Activated CD4-positive, alpha-beta memory T cell treated with anti-CD3 and anti-CD28 coated beads for 36 hours (primary cell): ENCODE measurements around the gene ADCY2. TPM values are rescaled to one million over a fixed set of nuclear protein-coding genes. Genes with fewer than 3 reads are reported as not detected.

Source experiments
- CTCF ChIA-PET: fragments of 350-600 bp; sonication (Branson Sonifier 250); formaldehyde crosslinking; loops from one replicate; lab custom pipeline; 2021; ENCODE audit warnings: antibody characterized with exemption, inconsistent platforms; lab: Charles Lee
- POLR2A ChIA-PET: fragments of 350-600 bp; sonication (Branson Sonifier 250); formaldehyde crosslinking; loops from one replicate; lab custom pipeline; 2021; ENCODE audit warnings: antibody characterized with exemption; lab: Charles Lee
- DNase-seq: peaks from one replicate; pipeline ENCODE4 v3.0.0-alpha.2; 2020
- H3K27ac Mint-ChIP-seq: one replicate; pipeline ENCODE4 v1.8.0; 2021; ENCODE audit warnings: mixed read lengths
- H3K27me3 Mint-ChIP-seq: one replicate; pipeline ENCODE4 v1.8.0; 2021; ENCODE audit warnings: mixed read lengths
- H3K36me3 Mint-ChIP-seq: one replicate; pipeline ENCODE4 v1.8.0; 2021; ENCODE audit warnings: mixed read lengths
- H3K4me1 Mint-ChIP-seq: one replicate; pipeline ENCODE4 v1.8.0; 2021; ENCODE audit warnings: low read depth, mixed read lengths
- H3K4me3 Mint-ChIP-seq: one replicate; pipeline ENCODE4 v1.8.0; 2021; ENCODE audit warnings: mild to moderate bottlenecking, mixed read lengths
- H3K9me3 Mint-ChIP-seq: one replicate; pipeline ENCODE4 v1.8.0; 2021; ENCODE audit warnings: mixed read lengths
- intact Hi-C: fragments of 100-400 bp; cut with micrococcal nuclease; formaldehyde crosslinking; loops from one replicate; pipeline ENCODE4 v1.15.1; 2023
- total RNA-seq, 2 experiments: library from RNA; stranded (reverse); gene quantifications; one replicate each; pipeline ENCODE4 v1.2.3, GENCODE V29; 2021

ADCY2 gene
- total RNA-seq, 2 experiments from 2014 or later = not detected

DNA sequence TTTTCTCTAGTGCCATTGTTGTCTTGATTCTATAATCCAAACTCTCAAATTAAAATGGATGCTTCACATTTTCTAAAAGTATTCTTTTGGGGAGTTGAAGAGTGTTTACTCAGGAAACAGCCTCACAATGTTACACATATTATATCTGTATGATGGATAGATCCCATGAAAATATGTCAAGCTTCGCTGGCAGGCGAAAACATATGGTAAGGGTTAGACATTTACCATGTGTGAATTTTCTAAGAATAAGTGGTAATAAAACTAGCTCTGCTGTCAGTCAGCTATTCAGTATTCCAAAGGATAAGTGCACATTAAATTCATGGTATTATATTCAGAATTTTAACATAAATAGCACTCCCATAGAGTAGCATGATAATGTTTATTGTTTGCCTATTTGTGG is 13.3 kb upstream of the ADCY2 start:
- intact Hi-C loops = no loop called here
- H3K27ac Mint-ChIP-seq = no peak overlapping the region
- no peak for DNase-seq
- H3K36me3 Mint-ChIP-seq = no peaks in the 10 kb centered on the region
- no peak overlapping the region for H3K4me3 Mint-ChIP-seq
- no peaks in the 10 kb centered on the region for H3K9me3 Mint-ChIP-seq
- ChIA-PET POLR2A (no interaction called here), CTCF (no interaction called here)
- H3K27me3 Mint-ChIP-seq = peaks cover 5% of the 10 kb centered on the region
- H3K4me1 Mint-ChIP-seq = no peaks in the 10 kb centered on the region

DNA sequence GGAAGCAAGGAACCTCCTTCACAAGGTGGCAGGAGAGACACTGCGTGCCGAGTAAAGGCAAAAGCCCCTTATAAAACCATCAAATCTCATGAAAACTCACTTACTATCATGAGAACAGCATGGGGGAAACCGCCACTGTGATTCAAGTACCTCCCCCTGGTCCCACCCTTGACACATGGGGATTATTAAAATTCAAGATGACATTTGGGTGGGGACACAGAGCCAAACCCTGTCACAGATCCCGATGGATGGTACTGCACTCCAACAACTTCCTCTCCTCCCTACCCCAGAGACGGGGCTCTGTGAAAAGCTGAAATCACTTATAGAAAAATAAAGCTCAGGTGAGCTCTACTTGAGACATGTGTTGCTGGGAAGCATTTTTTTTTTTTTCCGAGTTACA is 10.3 kb upstream of the ADCY2 start:
- Mint-ChIP-seq H3K27me3 (peaks cover 4% of the 10 kb centered on the region), H3K36me3 (no peaks in the 10 kb centered on the region), H3K27ac (no peak overlapping the region), H3K4me1 (no peaks in the 10 kb centered on the region), H3K9me3 (no peaks in the 10 kb centered on the region), H3K4me3 (no peak overlapping the region)
- intact Hi-C loops = no loop called here
- DNase-seq = no peak
- ChIA-PET CTCF (no interaction called here), POLR2A (no interaction called here)

DNA sequence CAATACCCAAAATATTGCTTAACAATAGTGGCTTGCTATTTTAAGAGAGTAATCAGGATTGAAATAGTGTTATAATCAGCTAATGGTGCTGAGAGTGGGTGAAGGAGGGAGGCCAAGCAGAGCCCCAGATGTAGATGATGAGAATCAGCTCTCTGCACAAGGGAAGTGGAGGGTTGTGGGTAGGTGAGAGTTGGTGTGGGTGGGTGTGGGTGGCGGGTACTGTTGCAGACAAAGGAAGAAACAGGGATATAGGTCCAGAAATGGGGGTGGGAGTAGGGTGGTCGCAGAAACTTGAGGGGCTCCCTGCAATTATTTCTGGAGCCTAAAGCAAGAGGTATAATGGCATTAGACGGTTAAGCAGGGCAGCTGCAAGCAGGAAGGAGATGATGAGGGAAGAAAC is 7.4 kb upstream of the ADCY2 start:
- Mint-ChIP-seq H3K36me3 (no peaks in the 10 kb centered on the region), H3K9me3 (no peaks in the 10 kb centered on the region), H3K27ac (no peak overlapping the region), H3K4me1 (no peaks in the 10 kb centered on the region), H3K27me3 (peaks cover 6% of the 10 kb centered on the region), H3K4me3 (no peak overlapping the region)
- ChIA-PET CTCF (no interaction called here), POLR2A (no interaction called here)
- intact Hi-C loops = no loop called here
- no peak for DNase-seq

DNA sequence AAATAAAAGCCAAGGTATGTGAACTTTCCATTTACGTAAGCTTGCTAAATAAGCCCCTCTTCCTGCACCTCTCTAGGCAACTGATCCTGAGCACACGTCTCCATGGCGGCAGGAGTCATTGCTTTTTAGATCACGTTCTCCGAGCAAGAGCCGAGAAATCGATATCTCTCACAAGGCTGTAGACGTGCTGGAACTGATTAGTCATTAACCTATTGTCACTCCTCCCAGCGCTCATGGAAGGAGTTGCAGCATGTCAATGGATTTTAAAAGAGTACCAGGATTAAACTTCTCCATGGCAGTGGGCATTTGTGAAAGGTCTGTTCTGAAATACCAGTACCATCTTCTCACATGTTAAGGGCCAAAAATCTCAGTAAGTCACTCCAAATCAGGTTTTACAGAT is 4.7 kb upstream of the ADCY2 start:
- H3K4me1 Mint-ChIP-seq = no peaks in the 10 kb centered on the region

DNA sequence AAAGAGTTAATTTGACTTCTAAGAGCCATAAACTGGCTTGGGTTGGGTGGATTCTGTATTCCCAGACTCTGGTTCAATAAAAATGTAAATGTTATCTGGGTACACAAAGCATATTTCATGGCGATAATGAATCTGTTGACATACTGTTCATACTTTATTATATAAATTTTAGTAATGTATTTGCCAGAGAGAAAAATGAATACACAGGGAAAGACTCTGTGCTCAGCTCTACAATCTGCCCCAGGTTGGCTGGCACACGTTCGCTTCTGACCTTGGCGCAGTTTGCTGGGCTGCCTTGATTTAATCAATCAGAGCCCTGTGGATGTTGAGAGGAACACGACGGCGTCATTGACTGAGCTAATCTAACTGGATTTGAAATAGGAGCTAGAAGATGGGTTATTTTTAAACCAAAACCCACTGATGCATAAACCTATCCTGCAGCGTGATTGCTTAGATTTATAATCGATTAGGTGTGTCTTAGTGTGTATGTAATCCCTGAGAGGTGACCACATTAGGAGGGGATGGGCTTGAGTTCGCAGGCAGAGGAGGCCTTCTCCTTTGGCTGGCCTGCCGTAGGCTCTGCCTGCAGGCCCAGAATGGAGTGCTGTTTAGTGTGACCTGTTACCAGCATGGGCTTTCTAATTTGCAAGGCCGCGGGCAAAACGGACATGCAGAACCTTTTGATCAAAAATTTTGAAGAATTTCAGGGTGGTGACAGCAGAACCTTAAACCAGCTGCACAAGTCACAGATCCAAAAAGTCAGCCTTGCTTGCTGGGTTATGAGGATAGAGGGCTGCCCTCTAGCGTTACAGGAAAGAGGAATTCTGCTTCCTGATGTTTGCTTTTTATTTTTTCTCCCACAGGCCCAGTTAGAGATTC is 3.9 kb upstream of the ADCY2 start:
- Mint-ChIP-seq H3K4me3 (no peak overlapping the region), H3K36me3 (peaks cover 1% of the 10 kb centered on the region), H3K27me3 (peaks cover 18% of the 10 kb centered on the region), H3K9me3 (no peaks in the 10 kb centered on the region), H3K27ac (no peak overlapping the region), H3K4me1 (peaks cover 4% of the 10 kb centered on the region)
- intact Hi-C loops = loop anchor here (5.0 kb wide), 1 partner anchor 570 kb away; no protein-coding TSS in a partner anchor
- ChIA-PET CTCF (no interaction called here), POLR2A (no interaction called here)
- no peak for DNase-seq

More for the DNA sequence above, 4.7 kb upstream of the ADCY2 start:
- Mint-ChIP-seq H3K27me3 (peaks cover 12% of the 10 kb centered on the region), H3K27ac (no peak overlapping the region), H3K36me3 (no peaks in the 10 kb centered on the region), H3K9me3 (no peaks in the 10 kb centered on the region), H3K4me3 (no peak overlapping the region)
- ChIA-PET CTCF (no interaction called here), POLR2A (no interaction called here)
- no peak for DNase-seq
- intact Hi-C loops = loop anchor here (5.0 kb wide), 1 partner anchor 569 kb away; no protein-coding TSS in a partner anchor

DNA sequence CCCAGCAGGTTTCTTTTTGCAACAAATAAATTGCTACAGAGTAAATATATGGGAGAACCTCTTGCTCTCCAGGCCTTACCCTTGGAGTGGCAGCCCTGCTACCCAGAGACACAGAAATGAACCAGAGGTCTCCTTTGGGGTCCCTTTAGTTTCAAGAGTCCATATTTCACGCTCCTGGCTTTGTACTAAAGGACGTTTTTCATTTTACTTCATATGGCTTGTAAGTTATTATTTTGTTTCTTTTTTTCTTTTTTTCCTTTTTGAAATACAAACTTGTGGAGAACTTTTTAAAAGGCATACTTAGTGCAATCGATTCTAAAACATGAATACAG is 3.3 kb upstream of the ADCY2 start:
- H3K9me3 Mint-ChIP-seq = no peaks in the 10 kb centered on the region
- ChIA-PET POLR2A (no interaction called here), CTCF (no interaction called here)
- H3K4me1 Mint-ChIP-seq = peaks cover 5% of the 10 kb centered on the region
- peaks cover 22% of the 10 kb centered on the region for H3K27me3 Mint-ChIP-seq
- DNase-seq = no peak
- intact Hi-C loops = loop anchor here (5.0 kb wide), 1 partner anchor 570 kb away; no protein-coding TSS in a partner anchor
- no peak overlapping the region for H3K4me3 Mint-ChIP-seq
- peaks cover 1% of the 10 kb centered on the region for H3K36me3 Mint-ChIP-seq
- no peak overlapping the region for H3K27ac Mint-ChIP-seq

DNA sequence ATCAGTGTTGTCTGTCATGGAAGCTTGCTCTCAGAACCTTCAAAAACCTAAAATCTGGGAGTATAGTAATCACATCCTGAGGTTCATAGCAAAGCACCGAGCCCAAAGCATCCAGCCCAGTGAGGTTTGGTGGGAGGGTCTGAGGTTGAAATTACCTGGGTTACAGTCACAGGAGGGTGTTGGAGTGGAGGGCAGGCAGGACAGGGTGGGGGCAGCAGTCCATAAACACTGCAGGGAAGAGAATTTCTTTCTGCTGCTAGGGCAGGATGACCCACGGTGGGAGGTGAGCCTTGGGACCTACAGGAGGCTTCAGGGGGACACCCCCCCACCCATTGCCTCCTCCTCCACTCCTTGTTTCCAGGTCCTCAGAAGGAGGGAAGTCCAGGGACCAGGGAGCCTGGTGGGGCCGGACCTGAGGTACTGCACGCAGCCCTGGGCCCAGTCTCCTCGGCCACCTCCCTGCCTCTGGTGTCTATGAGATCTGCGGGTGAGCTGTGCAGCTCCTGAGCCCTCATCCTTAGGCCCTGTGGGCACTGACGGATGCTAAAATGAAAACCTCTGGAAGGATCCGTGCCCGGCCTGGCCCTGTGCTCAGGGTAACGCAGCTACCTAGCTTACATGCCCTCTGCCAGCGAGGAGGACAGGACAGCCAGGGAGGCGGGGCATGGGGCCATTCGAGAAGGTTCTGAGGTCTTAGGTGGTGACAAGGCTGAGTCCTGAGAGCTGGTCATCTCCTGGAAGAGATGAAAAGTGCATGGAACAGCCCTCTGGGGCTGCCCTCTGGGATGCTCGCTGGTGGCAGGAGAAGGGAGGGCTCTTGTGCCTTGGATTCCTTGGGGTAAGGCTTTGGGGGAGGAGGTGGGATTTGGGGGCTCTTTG is 1.8 kb upstream of the ADCY2 start:
- Mint-ChIP-seq H3K4me1 (peaks cover 5% of the 10 kb centered on the region), H3K36me3 (peaks cover 1% of the 10 kb centered on the region), H3K9me3 (no peaks in the 10 kb centered on the region), H3K27me3 (peaks cover 29% of the 10 kb centered on the region), H3K27ac (no peak overlapping the region), H3K4me3 (no peak overlapping the region)
- DNase-seq = no peak
- intact Hi-C loops = loop anchor here (5.0 kb wide), 1 partner anchor 572 kb away; no protein-coding TSS in a partner anchor
- POLR2A ChIA-PET = no interaction called here
- CTCF ChIA-PET = interaction anchor here (0.5 kb wide), 1 partner anchor 103 kb away, joined by 3 read pairs; no protein-coding TSS in a partner anchor

DNA sequence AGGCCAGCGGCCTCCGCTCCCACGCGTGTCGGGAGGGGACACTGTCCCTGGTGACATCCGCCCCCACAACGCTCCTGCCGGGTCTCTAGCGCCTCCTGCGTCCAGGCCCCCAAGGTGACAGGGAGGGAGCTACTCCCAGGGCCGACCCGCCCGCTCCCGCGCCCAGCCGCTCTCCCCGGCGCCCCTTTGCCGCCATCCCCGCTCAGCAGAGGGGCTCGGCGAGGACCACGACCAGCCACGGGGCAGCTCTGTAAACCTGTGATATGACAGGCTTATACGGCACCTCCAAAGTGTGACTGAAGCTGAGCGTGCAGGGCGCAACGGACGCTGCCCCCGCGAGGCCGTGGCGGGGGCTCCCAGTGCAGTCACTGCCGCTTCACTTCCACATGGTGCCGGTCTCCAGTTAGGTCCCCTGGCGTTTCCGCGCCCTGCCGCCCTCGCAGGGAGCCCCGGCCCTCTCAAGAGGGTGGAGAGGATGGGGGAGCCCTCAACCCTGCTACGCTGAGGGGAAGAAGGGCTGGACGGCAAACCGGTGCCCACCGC is 978 bp upstream of the ADCY2 start:
- DNase-seq = no peak
- no peak overlapping the region for H3K4me3 Mint-ChIP-seq
- no peak overlapping the region for H3K27ac Mint-ChIP-seq
- ChIA-PET POLR2A (no interaction called here), CTCF (interaction anchor here (0.5 kb wide), 1 partner anchor 102 kb away, joined by 3 read pairs; no protein-coding TSS in a partner anchor)
- H3K27me3 Mint-ChIP-seq = peaks cover 29% of the 10 kb centered on the region
- peaks cover 1% of the 10 kb centered on the region for H3K36me3 Mint-ChIP-seq
- intact Hi-C loops = loop anchor here (5.0 kb wide), 1 partner anchor 573 kb away; no protein-coding TSS in a partner anchor
- peaks cover 5% of the 10 kb centered on the region for H3K4me1 Mint-ChIP-seq
- H3K9me3 Mint-ChIP-seq = no peaks in the 10 kb centered on the region

DNA sequence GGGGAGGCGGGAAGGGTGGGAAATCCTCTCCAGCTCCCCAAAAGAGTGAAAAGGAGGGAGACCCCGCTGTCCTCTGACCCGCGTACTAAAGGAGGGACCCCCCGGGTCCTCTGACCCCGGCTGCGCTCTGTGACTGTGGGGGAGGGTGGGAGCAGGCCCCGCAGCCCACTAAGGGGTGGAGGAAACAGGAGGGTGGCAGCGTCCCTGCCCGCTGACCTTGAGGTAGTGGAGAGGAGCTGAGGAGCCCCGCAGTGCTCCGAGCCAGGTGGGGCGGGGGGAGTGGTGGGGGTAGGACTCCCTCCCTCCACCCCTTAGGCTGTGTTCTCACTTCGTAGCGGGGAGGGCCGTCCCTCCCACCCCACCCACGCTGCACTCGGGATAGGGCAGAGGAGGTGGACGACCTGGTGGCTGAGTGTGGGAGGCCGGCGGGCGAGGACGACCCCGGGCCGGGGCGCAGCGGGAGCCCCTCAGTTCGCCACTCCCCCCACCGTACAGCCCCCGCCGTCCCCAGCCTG is 449 bp upstream of the ADCY2 start:
- CTCF ChIA-PET = no interaction called here
- no peak overlapping the region for H3K4me3 Mint-ChIP-seq
- POLR2A ChIA-PET = no interaction called here
- H3K36me3 Mint-ChIP-seq = peaks cover 1% of the 10 kb centered on the region
- no peaks in the 10 kb centered on the region for H3K9me3 Mint-ChIP-seq
- H3K27me3 Mint-ChIP-seq = peaks cover 31% of the 10 kb centered on the region
- H3K27ac Mint-ChIP-seq = no peak overlapping the region
- peaks cover 5% of the 10 kb centered on the region for H3K4me1 Mint-ChIP-seq
- intact Hi-C loops = no loop called here
- DNase-seq = no peak

DNA sequence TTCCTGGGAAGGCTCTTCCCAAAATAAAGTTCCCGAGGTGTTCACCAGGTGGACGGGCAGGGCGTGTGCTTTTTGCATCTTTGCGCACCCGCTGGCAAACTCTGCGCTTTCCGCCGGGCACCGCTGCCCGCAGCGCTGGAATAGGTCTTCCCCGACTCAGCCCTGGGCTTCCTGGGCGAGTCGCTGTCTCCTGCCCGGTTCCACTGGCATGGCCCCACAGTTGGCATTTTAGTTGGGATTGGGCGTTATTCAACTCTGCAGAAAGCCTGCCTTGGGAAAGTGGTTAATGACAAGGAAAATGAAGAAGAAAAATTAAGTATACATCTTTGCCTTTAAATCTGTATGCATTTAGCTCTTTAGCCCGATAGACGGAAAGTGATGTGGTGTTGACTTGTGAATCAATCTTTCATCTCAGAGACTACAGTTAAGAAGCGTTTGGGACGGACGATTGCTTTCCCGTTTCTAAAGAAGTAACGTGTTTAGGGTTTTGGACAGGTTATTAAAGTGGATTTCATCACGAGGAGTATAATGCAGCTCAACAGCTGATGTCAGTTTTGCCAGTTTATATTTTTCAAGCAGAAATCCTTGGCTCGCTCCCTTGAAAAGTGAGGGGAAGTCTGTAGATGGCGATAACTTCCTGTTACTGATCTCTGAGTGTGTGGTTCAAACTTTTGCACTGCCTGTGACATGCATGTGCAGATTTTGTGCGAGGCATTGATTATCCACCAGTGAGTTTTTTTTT is 946 bp downstream of the ADCY2 start:
- H3K36me3 Mint-ChIP-seq = peaks cover 1% of the 10 kb centered on the region
- ChIA-PET CTCF (no interaction called here), POLR2A (no interaction called here)
- H3K4me1 Mint-ChIP-seq = peaks cover 5% of the 10 kb centered on the region
- intact Hi-C loops = no loop called here
- H3K27ac Mint-ChIP-seq = no peak overlapping the region
- peaks cover 29% of the 10 kb centered on the region for H3K27me3 Mint-ChIP-seq
- H3K9me3 Mint-ChIP-seq = no peaks in the 10 kb centered on the region
- no peak overlapping the region for H3K4me3 Mint-ChIP-seq
- DNase-seq = no peak

DNA sequence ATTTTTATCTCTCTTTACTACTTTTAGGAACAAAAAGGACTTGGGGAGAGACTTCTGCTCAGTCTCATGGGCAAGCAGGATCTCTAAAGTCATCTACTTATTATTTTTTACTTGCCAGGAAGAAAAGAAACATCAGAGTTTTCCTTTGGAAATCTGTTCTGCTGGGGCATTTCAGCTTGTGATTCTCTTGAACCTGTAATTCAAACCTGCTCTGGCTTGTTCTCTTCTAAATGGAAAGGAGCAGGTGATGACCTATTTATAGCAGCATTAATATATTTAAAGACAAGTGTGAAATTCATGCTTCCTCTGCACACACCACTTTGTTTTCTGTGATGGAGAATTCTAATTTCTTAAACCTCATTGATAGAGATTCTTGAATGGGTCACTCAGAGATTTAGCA is 2.0 kb downstream of the ADCY2 start:
- Mint-ChIP-seq H3K36me3 (peaks cover 1% of the 10 kb centered on the region), H3K27me3 (peaks cover 29% of the 10 kb centered on the region), H3K4me3 (no peak overlapping the region), H3K4me1 (peaks cover 5% of the 10 kb centered on the region), H3K27ac (no peak overlapping the region), H3K9me3 (no peaks in the 10 kb centered on the region)
- no peak for DNase-seq
- CTCF ChIA-PET = no interaction called here
- POLR2A ChIA-PET = no interaction called here
- intact Hi-C loops = no loop called here
